ENCODE data around the gene CEP19. TPM values are rescaled to one million over a fixed set of nuclear protein-coding genes. Genes with fewer than 3 reads are reported as not detected.
A peak's percentile ranks its signal among the peaks of the same experiment; 100 is the strongest.

Gene CEP19
- total RNA-seq, 4 donors from 2014 or later = 0.67 TPM; not detected in 3

DNA sequence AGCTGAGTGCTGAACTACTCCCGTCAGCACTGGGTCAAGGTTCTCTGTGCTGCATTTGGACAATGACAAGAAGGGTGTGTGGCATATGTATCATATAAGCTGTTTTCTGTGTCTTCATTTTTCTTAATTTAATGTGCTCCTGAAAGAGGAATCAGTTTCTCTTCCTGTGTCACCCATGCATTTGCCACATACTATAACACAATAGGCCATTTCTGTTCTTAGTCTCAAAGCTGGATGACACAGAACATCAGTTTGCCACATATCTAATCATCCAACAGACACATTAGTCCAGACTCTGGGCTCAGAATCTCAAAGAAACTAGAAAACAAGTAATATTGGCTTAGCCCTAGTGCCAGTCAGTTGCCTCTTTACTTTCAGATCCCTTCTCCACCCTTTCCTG lies 34.1 kb downstream of the CEP19 start:
- Histone ChIP-seq H3K27me3 (no peaks in the 10 kb centered on the region), H3K9me3 (peaks cover 0 to 2% (median 0%) of the 10 kb centered on the region in 4 donors), H3K4me1 (no peaks in the 10 kb centered on the region), H3K4me3 (no peak overlapping the region), H3K27ac (no peak overlapping the region), H3K36me3 (no peaks in the 10 kb centered on the region)
- DNase-seq = no peak
- TF ChIP-seq POLR2A (IDR thresholded peaks at IDR 0.05) = no peak
- TF ChIP-seq CTCF (IDR thresholded peaks at IDR 0.05) = no peak

DNA sequence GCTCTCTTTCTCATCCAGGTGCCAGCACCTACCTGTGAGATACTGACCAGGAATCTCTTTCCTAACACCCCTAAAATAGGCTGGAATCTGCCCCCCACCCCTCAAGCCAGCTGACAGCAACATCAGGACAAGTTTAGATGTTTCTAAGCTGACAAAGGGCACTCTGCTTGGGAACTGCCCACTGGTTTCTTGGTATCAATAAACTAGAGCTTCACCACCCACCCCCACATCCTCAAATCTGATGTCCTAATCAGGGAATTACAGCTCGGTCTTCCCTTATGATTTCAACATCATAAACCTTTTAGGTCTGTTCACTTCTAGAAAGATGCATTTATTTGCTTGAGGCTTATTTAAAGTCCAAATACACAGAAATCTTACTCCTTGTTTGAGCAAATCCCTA lies 34.7 kb downstream of the CEP19 start:
- no peaks in the 10 kb centered on the region for H3K36me3 ChIP-seq
- no peak for DNase-seq
- no peak for TF ChIP-seq CTCF (IDR thresholded peaks at IDR 0.05)
- no peak for TF ChIP-seq POLR2A (IDR thresholded peaks at IDR 0.05)
- no peak overlapping the region for H3K27ac ChIP-seq
- H3K4me1 ChIP-seq = no peaks in the 10 kb centered on the region
- no peak overlapping the region for H3K4me3 ChIP-seq
- H3K9me3 ChIP-seq = no peaks in the 10 kb centered on the region
- no peaks in the 10 kb centered on the region for H3K27me3 ChIP-seq

DNA sequence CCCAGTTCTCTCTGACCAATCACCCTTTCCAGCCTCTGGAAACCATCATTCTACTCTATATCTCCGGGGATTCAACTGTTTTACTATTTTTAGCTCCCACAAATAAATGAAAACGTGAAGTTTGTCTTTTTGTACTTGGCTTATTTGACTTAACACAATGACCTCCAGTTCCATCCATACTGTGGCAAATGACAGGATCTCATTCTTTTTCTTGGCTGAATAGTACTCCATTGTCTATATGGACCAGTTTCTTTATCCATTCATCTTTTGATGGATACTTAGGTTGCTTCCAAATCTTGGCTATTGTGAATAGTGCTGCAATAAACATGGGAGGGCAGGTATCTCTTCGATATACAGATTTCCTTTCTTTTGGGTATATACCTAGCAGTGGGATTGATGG lies 38.4 kb downstream of the CEP19 start:
- Histone ChIP-seq H3K4me1 (no peaks in the 10 kb centered on the region), H3K36me3 (no peaks in the 10 kb centered on the region), H3K4me3 (no peak overlapping the region), H3K27me3 (no peaks in the 10 kb centered on the region), H3K9me3 (no peaks in the 10 kb centered on the region), H3K27ac (no peak overlapping the region)
- DNase-seq = no peak
- TF ChIP-seq POLR2A (IDR thresholded peaks at IDR 0.05) (no peak), CTCF (IDR thresholded peaks at IDR 0.05) (no peak)

DNA sequence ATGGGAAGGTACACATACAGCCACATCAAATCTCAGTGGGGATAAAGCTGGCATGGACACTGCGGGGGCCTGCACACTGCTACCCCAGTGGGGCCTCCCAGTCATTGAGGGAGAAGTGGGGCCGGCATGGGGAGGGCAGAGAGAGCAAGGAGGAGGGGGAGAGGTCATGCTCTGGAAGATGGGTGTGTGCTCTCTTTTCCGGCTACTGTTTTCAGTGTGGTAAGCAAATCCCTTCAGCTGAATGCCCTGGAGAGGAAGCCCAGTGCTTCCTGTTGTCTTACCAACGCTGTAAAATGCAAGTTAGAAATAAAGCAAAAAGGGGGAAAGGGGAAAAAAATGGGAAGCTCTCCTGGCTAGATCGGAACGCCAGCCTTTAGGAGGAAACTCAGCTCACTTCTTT lies 41.7 kb downstream of the CEP19 start:
- H3K4me1 ChIP-seq = no peaks in the 10 kb centered on the region
- no peaks in the 10 kb centered on the region for H3K9me3 ChIP-seq
- H3K4me3 ChIP-seq = no peak overlapping the region
- no peaks in the 10 kb centered on the region for H3K36me3 ChIP-seq
- peak in 1 of 3 donors; percentile 38 for DNase-seq
- TF ChIP-seq POLR2A (IDR thresholded peaks at IDR 0.05) (no peak), CTCF (IDR thresholded peaks at IDR 0.05) (no peak)
- H3K27me3 ChIP-seq = no peaks in the 10 kb centered on the region
- peak overlapping the region in 2 of 4 donors; percentile 35 to 46 for H3K27ac ChIP-seq

- no peak for TF ChIP-seq POLR2A (IDR thresholded peaks at IDR 0.05)
- no peak for TF ChIP-seq CTCF (IDR thresholded peaks at IDR 0.05)
- Histone ChIP-seq H3K27me3 (no peaks in the 10 kb centered on the region), H3K9me3 (no peaks in the 10 kb centered on the region), H3K36me3 (no peaks in the 10 kb centered on the region), H3K4me1 (no peaks in the 10 kb centered on the region), H3K4me3 (no peak overlapping the region), H3K27ac (no peak overlapping the region)
- no peak for DNase-seq
Observed at GRCh38 chr3:196667056-196667825, 44.8 kb downstream of the CEP19 start.
